Measurements from ENCODE around the gene KIAA1217.

KIAA1217 gene

GRCh38 chr10:24251547-24251946, 42.6 kb downstream of the KIAA1217 start:
- DNase-seq, result no peak

GRCh38 chr10:24254180-24254579, 45.2 kb downstream of the KIAA1217 start:
- no peak for DNase-seq

DNA sequence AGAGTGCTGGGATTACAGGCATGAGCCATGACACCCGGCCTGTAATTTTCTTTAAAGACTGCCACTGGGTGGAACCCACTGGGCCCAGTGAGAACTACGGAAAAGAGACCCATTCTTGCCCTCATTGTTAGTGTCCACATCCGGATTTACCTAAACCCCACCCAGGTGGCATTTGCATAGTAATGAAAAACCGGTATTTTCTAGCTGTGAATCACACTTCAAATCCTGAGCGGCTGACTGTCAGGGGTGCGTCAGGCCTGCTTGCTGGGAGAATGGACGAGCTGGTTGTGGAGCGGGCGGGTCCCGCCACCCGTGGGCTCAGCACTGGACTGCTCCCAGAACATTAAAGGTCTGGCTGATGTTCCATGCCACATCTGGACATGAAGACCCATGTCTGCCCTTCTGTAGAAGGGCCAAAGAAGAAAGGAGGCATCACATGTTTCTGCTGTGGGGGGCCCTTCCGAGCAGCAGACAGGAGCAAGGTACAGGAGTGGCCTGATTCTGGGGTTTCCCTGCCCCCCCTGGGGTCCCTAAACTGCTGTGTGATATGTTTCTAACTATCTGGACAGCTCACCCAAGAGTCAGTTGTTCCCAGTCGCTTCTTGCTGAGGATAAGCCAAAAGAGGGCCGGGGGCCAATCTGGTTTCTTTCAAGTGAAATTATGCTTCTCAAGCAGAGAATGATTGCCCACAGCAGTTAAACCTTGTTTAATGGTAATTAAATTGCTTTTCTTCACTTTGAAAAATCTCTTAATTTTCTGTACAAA, 46.4 kb downstream of the KIAA1217 start:
- no peak for DNase-seq

- DNase-seq, result no peak
Observed at GRCh38 chr10:24255881-24256311, 47.0 kb downstream of the KIAA1217 start.

DNA sequence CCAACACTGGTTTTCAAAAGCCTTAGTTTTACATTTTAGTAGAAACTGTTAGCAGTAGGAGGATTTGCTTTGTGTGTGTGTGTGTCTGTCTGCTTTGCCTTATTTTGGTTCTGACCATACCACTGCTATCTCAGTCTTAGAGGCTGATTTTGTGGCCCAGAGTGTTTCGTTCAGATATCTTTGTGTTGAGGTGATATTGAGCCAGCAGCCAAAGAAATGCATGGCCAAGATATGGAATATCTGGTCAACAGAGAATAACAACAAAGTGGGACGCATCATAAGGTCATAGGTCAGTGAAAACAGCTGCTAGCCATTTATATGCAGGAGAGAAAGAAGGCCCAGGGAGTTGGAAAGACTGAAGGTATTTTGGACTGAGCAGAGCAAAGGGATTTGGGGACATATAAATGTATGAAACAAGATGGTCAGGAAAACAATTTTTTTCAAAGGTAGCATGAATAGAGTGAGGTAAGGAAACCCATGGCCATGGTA, 47.7 kb downstream of the KIAA1217 start:
- DNase-seq, result no peak

- no peak for DNase-seq
Observed at GRCh38 chr10:24257588-24257987, 48.6 kb downstream of the KIAA1217 start.

DNA sequence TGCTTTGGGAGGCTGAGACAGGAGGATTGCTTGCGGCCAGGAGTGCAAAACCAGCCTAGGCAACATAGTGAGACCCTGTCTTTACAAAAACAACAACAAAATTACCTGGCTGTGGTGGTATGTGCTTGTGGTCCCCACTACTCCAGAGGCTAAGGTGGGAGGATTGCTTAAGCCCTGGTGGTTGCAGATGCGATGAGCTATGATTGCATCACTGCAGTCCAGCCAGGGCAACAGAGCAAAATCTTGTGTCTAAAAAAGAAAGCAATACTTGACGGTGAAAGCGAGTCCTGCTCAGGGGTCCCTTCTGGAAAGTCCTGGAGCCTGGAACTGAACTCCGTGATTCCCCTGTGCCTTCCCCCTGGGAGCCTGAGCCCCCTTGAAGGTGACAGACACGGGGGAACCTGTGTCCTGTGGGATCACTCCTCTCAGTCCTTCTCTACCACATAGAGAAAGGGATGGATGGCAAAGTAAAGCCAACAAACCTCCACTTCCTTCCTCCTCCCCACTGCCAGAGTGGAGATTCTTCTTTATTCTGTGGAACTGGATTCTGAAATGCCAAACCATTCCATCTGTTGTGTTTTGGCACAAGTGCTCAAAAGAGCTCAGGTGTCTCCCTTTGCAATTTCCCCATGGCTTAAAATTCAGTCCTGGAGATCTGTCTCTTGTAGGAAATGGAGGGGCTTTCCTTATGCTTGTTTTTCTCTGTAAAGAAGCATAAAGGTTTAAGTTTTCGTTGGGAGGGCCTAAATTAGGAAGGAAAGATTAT, 50.6 kb downstream of the KIAA1217 start:
- no peak for DNase-seq

DNA sequence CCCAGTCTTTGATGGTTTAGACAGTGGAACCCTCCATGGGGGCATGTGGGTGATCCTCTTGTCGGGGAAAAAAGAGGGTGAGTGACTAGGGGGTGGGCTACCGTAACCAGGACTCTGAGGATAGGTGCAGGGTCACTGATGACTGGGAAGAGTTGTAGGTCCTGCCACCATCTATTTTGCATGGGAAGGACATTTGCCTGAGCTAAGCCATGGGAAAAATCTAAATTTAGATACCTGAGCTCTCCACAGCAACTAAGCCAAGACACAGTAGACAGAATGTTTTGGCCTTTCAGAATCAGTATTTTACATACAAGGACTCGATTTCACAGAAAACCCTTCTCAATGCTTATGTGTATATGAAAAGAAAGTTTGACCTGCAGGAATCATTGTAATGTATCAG, 52.7 kb downstream of the KIAA1217 start:
- no peak for DNase-seq

DNA sequence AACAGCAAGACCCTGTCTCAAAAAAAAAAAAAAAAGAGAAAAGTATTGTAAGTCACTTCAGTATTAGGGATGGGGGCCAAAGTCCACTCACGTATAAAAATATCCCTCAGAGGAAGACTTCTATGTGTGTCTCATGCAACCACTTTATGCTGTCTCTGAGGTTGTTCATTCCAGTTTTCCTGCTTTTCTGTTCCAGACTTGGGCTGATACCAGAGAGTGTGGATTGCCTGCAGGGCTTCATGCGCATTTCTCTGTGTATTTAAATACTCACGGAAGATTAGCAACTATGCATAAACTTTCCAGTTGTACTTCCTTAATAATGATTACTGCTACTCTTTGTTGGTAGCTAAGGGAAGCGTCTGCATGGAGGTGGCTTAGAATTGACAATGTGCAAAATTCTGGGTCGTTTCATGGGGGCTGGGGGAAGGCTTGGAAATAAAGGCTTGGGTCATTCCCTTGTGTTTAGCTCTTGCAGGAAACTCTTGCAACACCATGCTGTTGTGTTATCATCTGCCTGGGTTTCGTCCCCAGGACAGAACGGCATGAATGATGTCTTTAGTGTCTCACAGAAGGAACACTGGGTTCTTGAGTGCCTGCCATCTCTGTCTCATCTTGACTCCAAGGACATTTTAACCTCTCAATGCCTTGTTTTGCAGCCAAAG, 54.1 kb downstream of the KIAA1217 start:
- DNase-seq, result no peak

- no peak for DNase-seq
Observed at GRCh38 chr10:24269476-24269875, 60.5 kb downstream of the KIAA1217 start.

- no peak for DNase-seq
Observed at GRCh38 chr10:24272374-24272773, 63.4 kb downstream of the KIAA1217 start.

DNA sequence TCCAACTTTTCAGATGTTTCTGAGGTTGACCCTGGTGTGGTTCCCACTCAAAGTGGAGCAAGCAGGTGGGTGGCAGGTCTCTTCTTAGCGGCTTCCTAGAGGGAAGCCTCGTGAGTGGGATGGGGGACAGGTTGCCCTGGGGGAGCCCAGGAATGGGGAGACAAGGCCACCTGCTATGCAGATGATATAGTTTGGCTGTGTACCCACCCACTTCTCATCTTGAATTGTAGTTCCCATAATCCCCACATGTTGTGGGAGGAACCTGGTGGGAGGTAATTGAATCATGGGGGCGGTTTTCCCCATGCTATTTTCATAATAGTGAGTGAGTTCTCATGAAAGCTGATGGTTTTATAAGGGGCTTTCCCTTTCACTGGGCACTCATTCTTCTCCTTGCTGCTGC, 68.3 kb downstream of the KIAA1217 start:
- no peak for DNase-seq

DNA sequence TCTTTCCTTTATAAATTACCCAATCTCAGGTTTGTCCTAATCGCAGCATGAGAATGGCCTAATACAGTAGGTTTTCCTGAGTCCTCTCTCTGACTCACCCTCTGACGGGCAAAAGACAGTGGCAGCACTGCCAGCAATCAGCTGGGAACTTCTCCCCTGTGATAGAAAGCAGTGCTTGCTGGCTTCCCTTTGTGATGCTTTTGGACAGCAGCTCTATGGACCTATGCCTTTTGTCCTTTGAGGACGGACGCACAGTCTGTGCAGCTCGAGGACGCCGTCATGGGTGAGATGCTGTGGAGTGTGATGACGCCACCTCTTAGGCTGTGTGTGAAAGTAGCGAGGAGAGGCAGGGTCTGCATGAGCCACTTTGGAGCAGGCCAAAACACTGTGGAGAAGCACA, 68.8 kb downstream of the KIAA1217 start:
- no peak for DNase-seq

DNA sequence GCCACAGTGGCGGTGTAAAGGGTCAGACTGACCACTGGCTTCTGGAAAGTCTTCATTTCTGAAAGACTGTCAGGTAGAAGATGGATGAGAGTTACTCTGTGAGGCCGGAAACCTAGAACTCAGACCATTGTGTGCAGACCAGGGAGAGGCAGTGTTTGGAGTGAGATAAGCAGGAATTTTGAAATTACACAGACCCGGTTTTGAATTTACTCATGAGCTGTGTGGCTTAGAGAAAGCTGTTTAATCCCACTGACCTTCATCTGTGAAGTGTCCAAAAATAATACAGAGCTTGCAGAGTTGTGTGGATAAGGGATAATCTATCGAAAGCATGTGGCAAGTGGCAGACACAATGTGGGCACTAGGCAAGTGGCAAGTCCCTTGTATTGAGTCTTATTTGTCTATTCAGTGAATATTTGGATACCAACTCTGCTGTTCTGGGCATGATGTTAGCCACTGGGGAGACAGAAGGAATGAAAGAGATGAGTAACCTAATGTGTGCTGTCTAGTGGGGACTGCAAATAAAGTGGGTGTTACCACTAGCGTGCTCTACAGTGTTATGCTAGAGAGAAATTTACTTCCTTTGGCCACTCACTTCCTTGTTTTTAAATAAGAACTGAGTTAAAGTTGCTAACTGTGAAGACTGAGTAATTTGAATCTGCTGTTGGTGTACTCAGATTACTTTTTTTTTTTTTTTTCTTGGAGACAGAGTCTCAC, 69.4 kb downstream of the KIAA1217 start:
- DNase-seq, result no peak

GRCh38 chr10:24279166-24279565, 70.2 kb downstream of the KIAA1217 start:
- DNase-seq, result no peak

DNA sequence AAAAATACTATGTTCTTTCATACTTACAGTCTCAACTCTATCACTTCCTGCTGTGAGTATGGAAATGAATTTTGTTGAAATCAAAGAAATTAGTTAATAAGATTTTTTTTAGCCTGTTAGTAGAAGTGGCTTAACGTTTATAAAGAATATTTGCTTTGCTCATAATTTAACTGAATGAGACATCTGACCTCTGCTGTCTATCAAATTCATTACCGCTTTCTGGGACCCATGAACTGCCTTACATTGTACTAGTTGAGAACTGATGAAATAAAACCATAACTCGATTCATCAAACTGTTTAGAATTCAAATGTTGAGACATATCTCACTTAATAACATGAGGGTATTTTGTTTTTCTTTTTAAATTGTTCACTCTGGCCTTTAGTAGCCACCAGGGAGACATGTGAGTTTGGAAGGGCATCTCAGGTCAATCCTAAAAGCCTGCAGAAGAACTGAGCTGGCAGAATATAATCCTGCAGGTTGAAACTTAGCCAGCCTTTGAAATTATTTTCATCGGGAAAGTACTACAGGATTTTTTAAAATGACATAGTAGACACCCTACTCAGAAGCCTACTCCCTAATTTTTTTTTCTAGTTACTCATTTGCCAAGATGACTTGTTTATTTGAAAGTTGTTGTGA, 78.7 kb downstream of the KIAA1217 start:
- no peak for DNase-seq

DNA sequence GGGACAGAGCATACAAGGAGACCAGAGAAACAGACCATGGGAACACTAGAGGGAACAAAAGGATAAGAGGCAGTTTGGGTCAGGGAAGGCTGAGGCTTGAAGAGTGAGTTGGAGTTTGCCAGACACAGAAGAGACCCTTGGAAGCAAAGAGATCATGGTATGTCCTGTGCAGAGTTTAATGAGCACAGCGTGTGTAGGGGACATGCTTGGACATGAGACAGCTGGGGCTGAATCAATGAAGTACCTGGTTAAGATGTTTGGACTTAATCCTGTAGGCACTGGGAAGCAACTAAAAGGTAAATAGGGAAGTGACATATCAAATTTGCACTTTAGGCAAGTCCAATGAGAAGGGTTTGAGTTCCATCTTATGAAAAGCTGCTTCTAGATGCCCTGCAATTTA, 79.6 kb downstream of the KIAA1217 start:
- DNase-seq, result no peak

- no peak for DNase-seq
Observed at GRCh38 chr10:24289235-24289634, 80.3 kb downstream of the KIAA1217 start.

GRCh38 chr10:24292304-24293293, 83.7 kb downstream of the KIAA1217 start:
- DNase-seq, result no peak

- peak; percentile 1 for DNase-seq
Observed at GRCh38 chr10:24299578-24300260, 90.8 kb downstream of the KIAA1217 start.
